SIG-M5 treated with dmso at 0.1 percent for 504 hours (cell line): ENCODE measurements around the gene ZNF101.

Source experiments
- DNase-seq: peaks from one replicate; lab custom pipeline; 2025; ENCODE audit not compliant: unreplicated experiment; lab: John Stamatoyannopoulos, UW

ZNF101 gene

GRCh38 chr19:19704836-19705235 lies 36.2 kb downstream of the ZNF101 start:
- DNase-seq: no peak

- no peak for DNase-seq
These were observed 41.9 kb downstream of the ZNF101 start for GRCh38 chr19:19710506-19710905.

- no peak for DNase-seq
These were observed 42.8 kb downstream of the ZNF101 start for GRCh38 chr19:19711306-19711933.

- DNase-seq: no peak
These were observed 43.5 kb downstream of the ZNF101 start for GRCh38 chr19:19711934-19712828.

GRCh38 chr19:19719798-19720197 lies 51.2 kb downstream of the ZNF101 start:
- DNase-seq: no peak

GRCh38 chr19:19721896-19722295 lies 53.3 kb downstream of the ZNF101 start:
- no peak for DNase-seq

- DNase-seq: peak; percentile 47
These were observed 64.2 kb downstream of the ZNF101 start, which contains the start of gene ZNF14 for GRCh38 chr19:19732579-19733501. Gene ZNF14, minus strand, starts transcription at chr19:19733112. Its CDS starts 154 bp downstream, at chr19:19732958.
